Liver (tissue), 3 donors: ENCODE data around the gene PKD2.

Experiments used
- ATF3 ChIP-seq: IDR thresholded peaks from 2 replicates; pipeline ENCODE4 v1.6.1; 2016; ENCODE audit warnings: antibody characterized with exemption
- CTCF ChIP-seq: fragments of 150-350 bp; IDR thresholded peaks from 2 replicates; pipeline ENCODE4 v1.5.1; 2017; ENCODE audit warnings: improper control_type of control experiment, low read depth, low read length; ENCODE audit not compliant: missing input control
- EGR1 ChIP-seq, 2 donors: IDR thresholded peaks; 2 replicates each; pipeline ENCODE4 v1.6.1; 2016 to 2018; ENCODE audit warnings: antibody characterized with exemption in 2 of 2, low read depth in 2 of 2
- FOXA1 ChIP-seq: IDR thresholded peaks from 2 replicates; pipeline ENCODE4 v1.6.1; 2016; ENCODE audit warnings: antibody characterized with exemption
- GABPA ChIP-seq, 2 donors: IDR thresholded peaks in 1 of 2; conservative IDR thresholded peaks in 1 of 2; 2 replicates each; pipeline ENCODE4 v1.6.1; 2016; ENCODE audit warnings: antibody characterized with exemption in 2 of 2, mild to moderate bottlenecking in 1 of 2, moderate library complexity in 1 of 2
- HNF4G ChIP-seq: IDR thresholded peaks from 2 replicates; pipeline ENCODE4 v1.6.1; 2016; ENCODE audit warnings: antibody characterized with exemption
- JUND ChIP-seq, 2 donors: IDR thresholded peaks; 2 replicates each; pipeline ENCODE4 v1.6.1; 2016; ENCODE audit warnings: antibody characterized with exemption in 2 of 2
- MAX ChIP-seq: IDR thresholded peaks from 2 replicates; pipeline ENCODE4 v1.6.1; 2016; ENCODE audit warnings: antibody characterized with exemption
- REST ChIP-seq: IDR thresholded peaks from 2 replicates; pipeline ENCODE4 v1.6.1; 2016; ENCODE audit warnings: antibody characterized with exemption, mild to moderate bottlenecking
- RXRA ChIP-seq, 2 donors: IDR thresholded peaks; 2 replicates each; pipeline ENCODE4 v1.6.1; 2017 to 2018; ENCODE audit warnings: antibody characterized with exemption in 2 of 2, mild to moderate bottlenecking in 1 of 2
- TAF1 ChIP-seq: conservative IDR thresholded peaks from 2 replicates; pipeline ENCODE4 v1.6.1; 2016; ENCODE audit warnings: antibody characterized with exemption, mild to moderate bottlenecking
- YY1 ChIP-seq: IDR thresholded peaks from 2 replicates; pipeline ENCODE4 v1.6.1; 2016; ENCODE audit warnings: antibody characterized with exemption, mild to moderate bottlenecking
- ZBTB33 ChIP-seq: IDR thresholded peaks from 2 replicates; pipeline ENCODE4 v1.6.1; 2016; ENCODE audit warnings: antibody characterized with exemption
- donor health status: healthy.
- donor health status: healthy.

- TF ChIP-seq ZBTB33: no peak
- TF ChIP-seq HNF4G: no peak
- TF ChIP-seq CTCF: no peak
- no peak for TF ChIP-seq RXRA (IDR thresholded peaks at IDR 0.05)
- TF ChIP-seq GABPA (IDR thresholded peaks at IDR 0.05 in 1 of 2, conservative IDR thresholded peaks at IDR 0.05 in 1 of 2): no peak
- no peak for TF ChIP-seq REST
- no peak for TF ChIP-seq EGR1 (IDR thresholded peaks at IDR 0.05; ENCODE audit: low read depth in 2 of 2)
- TF ChIP-seq YY1: no peak
- TF ChIP-seq ATF3: no peak
- no peak for TF ChIP-seq MAX
- no peak for TF ChIP-seq TAF1
- no peak for TF ChIP-seq FOXA1
- no peak for TF ChIP-seq JUND (IDR thresholded peaks at IDR 0.05)
Observed at GRCh38 chr4:88003261-88003660, 4.2 kb upstream of the PKD2 start.
